Activated B cell treated with CpG ODN at 0.5 μM for 24 hours (primary cell): ENCODE results near the gene MED10. TPM values are rescaled to one million over a fixed set of nuclear protein-coding genes. Genes with fewer than 3 reads are reported as not detected.
"Not testable (repeated sequence)": the region's sequence is repeated elsewhere in the genome, so short reads cannot be mapped to it uniquely, and the experiment has no call there.

Experiments
- ATAC-seq: fragments of 200-7000 bp; cut with Tn5 transposase; one replicate; pipeline ENCODE4 v1.10.0; 2021; ENCODE audit warnings: low read depth, mild to moderate bottlenecking, moderate library complexity
- CTCF ChIA-PET: fragments of 350-600 bp; sonication (Branson Sonifier 250); formaldehyde crosslinking; loops from one replicate; lab custom pipeline; 2021; ENCODE audit warnings: antibody characterized with exemption; lab: Charles Lee
- POLR2A ChIA-PET: fragments of 350-600 bp; sonication (Branson Sonifier 250); formaldehyde crosslinking; loops from one replicate; lab custom pipeline; 2021; ENCODE audit warnings: antibody characterized with exemption; lab: Charles Lee
- DNase-seq: peaks from one replicate; pipeline ENCODE4 v3.0.0; 2022
- H3K27ac Mint-ChIP-seq: one replicate; pipeline ENCODE4 v1.8.0; 2020; ENCODE audit warnings: mixed read lengths
- H3K27me3 Mint-ChIP-seq: one replicate; pipeline ENCODE4 v1.8.0; 2021; ENCODE audit warnings: mixed read lengths
- H3K36me3 Mint-ChIP-seq: one replicate; pipeline ENCODE4 v1.8.0; 2021; ENCODE audit warnings: low read depth, mixed read lengths
- H3K4me1 Mint-ChIP-seq: one replicate; pipeline ENCODE4 v1.8.0; 2021; ENCODE audit warnings: mixed read lengths
- H3K4me3 Mint-ChIP-seq: one replicate; pipeline ENCODE4 v1.8.0; 2020; ENCODE audit warnings: mild to moderate bottlenecking, mixed read lengths
- H3K9me3 Mint-ChIP-seq: one replicate; pipeline ENCODE4 v1.8.0; 2020; ENCODE audit warnings: mixed read lengths
- intact Hi-C: fragments of 100-400 bp; cut with micrococcal nuclease; formaldehyde crosslinking; loops from one replicate; pipeline ENCODE4 v1.15.1; 2024
- total RNA-seq: library from RNA; stranded (reverse); gene quantifications from 2 replicates; pipeline ENCODE4 v1.2.3, GENCODE V29; 2022
- TF ChIP-seq, protein P1 (sequence below): fragments of 200-600 bp; IDR thresholded peaks from one replicate; pipeline ENCODE4 v1.8.0; 2022; ENCODE audit warnings: antibody characterized with exemption, mild to moderate bottlenecking

Gene MED10
- total RNA-seq, 1 donor from 2014 or later = 47.7 TPM

DNA sequence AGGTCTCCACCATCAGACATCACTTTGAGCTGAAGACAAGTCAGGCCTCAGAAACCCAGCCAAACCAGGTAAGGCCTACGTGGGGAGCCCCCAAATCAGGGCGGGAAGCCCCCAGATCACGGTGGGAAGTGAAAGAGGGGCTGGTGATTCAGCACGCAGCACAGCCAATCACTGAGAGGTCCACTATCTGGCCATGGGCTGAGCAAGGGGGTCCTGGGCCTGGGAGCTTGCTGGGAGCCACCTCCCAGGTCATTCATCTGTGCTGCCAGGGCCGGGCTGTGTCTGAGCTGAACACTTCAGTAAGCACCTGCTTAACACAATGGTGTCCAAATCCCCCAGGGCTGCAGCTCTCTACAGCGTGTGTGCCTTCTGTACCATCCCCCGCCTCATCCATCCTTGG is 15.5 kb downstream of the MED10 start:
- CTCF ChIA-PET = no interaction called here
- TF ChIP-seq, protein P1, sequence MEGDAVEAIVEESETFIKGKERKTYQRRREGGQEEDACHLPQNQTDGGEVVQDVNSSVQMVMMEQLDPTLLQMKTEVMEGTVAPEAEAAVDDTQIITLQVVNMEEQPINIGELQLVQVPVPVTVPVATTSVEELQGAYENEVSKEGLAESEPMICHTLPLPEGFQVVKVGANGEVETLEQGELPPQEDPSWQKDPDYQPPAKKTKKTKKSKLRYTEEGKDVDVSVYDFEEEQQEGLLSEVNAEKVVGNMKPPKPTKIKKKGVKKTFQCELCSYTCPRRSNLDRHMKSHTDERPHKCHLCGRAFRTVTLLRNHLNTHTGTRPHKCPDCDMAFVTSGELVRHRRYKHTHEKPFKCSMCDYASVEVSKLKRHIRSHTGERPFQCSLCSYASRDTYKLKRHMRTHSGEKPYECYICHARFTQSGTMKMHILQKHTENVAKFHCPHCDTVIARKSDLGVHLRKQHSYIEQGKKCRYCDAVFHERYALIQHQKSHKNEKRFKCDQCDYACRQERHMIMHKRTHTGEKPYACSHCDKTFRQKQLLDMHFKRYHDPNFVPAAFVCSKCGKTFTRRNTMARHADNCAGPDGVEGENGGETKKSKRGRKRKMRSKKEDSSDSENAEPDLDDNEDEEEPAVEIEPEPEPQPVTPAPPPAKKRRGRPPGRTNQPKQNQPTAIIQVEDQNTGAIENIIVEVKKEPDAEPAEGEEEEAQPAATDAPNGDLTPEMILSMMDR = no peak
- POLR2A ChIA-PET = no interaction called here
- H3K4me3 Mint-ChIP-seq = no peak overlapping the region
- H3K9me3 Mint-ChIP-seq = no peaks in the 10 kb centered on the region
- intact Hi-C loops = no loop called here
- ATAC-seq = no peak
- H3K4me1 Mint-ChIP-seq = peaks cover 26% of the 10 kb centered on the region
- DNase-seq = no peak
- peaks cover 36% of the 10 kb centered on the region for H3K36me3 Mint-ChIP-seq
- no peak overlapping the region for H3K27ac Mint-ChIP-seq
- no peaks in the 10 kb centered on the region for H3K27me3 Mint-ChIP-seq

DNA sequence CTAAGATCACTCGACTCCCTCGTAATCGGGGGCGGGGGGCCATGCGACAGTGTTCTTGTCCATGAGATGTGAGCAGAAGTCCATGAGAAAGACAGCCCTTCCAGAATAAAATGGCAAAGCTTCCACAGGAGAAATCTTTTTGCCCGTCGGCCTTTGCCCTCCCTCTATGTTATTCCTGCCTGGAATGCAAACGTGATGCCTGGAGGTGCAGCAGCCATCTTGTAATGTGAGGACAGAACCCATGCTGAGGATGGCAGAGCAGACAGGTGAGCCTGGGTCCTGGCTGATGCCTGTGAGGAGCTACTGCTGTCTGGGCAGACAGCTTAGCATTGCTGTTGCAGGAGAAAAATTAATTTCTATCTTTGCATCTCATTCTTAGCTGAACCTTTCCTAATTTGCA is 17.2 kb downstream of the MED10 start:
- ATAC-seq (no peak), DNase-seq (no peak)
- H3K27ac Mint-ChIP-seq = no peak overlapping the region
- TF ChIP-seq, protein P1 = no peak
- ChIA-PET CTCF (no interaction called here), POLR2A (no interaction called here)
- H3K4me1 Mint-ChIP-seq = peaks cover 18% of the 10 kb centered on the region
- H3K36me3 Mint-ChIP-seq = peaks cover 22% of the 10 kb centered on the region
- intact Hi-C loops = no loop called here
- H3K4me3 Mint-ChIP-seq = no peak overlapping the region
- no peaks in the 10 kb centered on the region for H3K9me3 Mint-ChIP-seq
- no peaks in the 10 kb centered on the region for H3K27me3 Mint-ChIP-seq

DNA sequence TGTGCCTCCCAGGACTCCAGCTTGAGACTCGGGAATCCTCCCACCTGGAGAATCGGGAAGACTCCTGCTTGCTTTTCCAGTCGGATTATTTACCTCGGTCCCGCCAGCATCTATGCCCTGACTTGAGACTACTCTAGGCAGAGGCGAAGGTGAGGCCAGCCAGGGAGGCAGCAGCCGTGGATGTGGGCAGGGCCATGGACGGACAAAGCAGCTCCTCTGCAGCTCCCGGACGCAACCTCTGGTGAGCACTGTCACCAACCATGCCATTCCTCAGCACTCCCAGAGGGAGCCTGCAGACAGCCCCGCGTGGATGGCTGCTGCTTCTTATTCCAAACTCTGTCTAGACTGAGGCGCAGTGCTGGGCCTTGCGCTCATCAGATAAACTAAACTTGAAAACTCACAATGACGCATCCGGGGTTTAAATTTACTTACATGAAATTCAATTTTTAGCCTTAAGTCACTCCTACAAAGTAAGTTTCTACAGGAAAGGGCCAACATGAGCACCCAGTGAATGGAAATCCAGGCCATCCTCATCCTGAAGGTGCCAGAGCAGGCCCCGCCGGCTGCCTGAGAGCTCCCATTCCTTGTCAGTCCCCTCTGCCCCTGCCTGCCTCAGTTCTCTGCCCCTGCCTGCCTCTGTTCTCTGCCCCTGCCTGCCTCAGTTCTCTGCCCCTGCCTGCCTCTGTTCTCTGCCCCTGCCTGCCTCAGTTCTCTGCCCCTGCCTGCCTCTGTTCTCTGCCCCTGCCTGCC is 17.8 kb downstream of the MED10 start:
- POLR2A ChIA-PET = no interaction called here
- no peak overlapping the region for H3K27ac Mint-ChIP-seq
- no peaks in the 10 kb centered on the region for H3K9me3 Mint-ChIP-seq
- no peak overlapping the region for H3K4me3 Mint-ChIP-seq
- DNase-seq (no peak), ATAC-seq (no peak)
- H3K36me3 Mint-ChIP-seq = peaks cover 21% of the 10 kb centered on the region
- CTCF ChIA-PET = no interaction called here
- H3K4me1 Mint-ChIP-seq = peaks cover 15% of the 10 kb centered on the region
- no peaks in the 10 kb centered on the region for H3K27me3 Mint-ChIP-seq
- TF ChIP-seq, protein P1 = no peak
- intact Hi-C loops = no loop called here

DNA sequence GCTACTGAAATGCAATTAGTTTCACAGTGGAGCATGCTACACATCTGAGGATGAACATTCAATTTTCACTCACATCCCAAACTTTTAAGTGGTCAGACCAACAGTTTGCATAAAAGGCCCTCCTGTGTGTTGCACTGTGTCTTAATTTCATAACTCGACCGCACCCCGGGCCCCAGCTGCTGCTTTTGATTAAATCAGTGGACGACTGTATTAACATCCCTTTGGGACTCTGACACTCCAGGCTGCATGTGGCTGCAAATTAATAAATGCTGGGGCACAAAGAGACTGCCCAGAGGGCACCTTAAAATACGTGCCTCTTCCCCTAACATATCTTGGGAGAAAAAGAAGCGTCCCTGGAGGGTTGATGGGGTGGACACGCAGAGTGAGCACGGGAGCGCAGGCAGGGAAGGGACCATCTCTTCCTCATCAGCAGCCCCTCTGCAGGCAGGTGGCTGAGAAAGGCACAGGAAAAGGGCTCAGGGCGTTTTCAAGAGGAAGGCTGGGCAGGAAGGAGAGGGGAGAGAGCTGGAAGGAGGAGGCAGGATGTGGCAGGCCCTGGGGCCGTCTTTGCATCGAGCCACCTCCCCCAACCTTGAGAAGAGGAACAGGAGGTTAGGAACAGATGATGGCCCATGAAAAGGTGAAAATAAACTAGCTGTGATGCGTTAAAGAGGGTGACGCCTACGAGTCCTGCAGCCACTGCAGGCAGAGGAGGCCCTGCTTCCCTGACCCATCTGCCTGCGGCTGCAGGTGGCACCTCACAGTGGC is 18.6 kb downstream of the MED10 start:
- no peaks in the 10 kb centered on the region for H3K27me3 Mint-ChIP-seq
- ChIA-PET POLR2A (no interaction called here), CTCF (no interaction called here)
- ATAC-seq (peak; percentile 71), DNase-seq (no peak)
- no peak overlapping the region for H3K4me3 Mint-ChIP-seq
- TF ChIP-seq, protein P1 = no peak
- H3K27ac Mint-ChIP-seq = peak overlapping the region; percentile 73
- H3K4me1 Mint-ChIP-seq = peaks cover 15% of the 10 kb centered on the region
- H3K9me3 Mint-ChIP-seq = no peaks in the 10 kb centered on the region
- H3K36me3 Mint-ChIP-seq = peaks cover 21% of the 10 kb centered on the region
- intact Hi-C loops = no loop called here

DNA sequence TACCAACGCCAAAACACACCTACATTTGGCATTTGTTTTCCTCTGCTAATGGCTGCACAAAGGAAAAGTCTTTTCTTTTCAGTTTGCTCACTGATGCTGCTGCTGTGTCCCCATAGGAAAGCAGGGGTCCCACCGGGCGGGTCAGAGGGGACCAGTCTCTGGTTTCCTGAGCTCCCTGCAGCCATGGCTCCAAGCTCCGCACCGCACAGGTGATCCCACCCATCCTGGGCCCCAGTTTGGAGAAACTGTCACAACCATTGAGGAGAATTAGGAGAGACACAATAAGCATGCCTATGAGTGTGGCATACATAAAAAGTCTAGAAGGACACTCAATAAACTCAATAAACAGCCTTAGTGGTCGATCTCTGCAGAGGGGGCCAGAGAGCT is 19.9 kb downstream of the MED10 start:
- ATAC-seq = no peak
- ChIA-PET POLR2A (no interaction called here), CTCF (no interaction called here)
- TF ChIP-seq, protein P1 = no peak
- no peaks in the 10 kb centered on the region for H3K27me3 Mint-ChIP-seq
- no peak for DNase-seq
- H3K9me3 Mint-ChIP-seq = no peaks in the 10 kb centered on the region
- no peak overlapping the region for H3K27ac Mint-ChIP-seq
- no peak overlapping the region for H3K4me3 Mint-ChIP-seq
- peaks cover 15% of the 10 kb centered on the region for H3K4me1 Mint-ChIP-seq
- H3K36me3 Mint-ChIP-seq = peaks cover 20% of the 10 kb centered on the region
- intact Hi-C loops = no loop called here

DNA sequence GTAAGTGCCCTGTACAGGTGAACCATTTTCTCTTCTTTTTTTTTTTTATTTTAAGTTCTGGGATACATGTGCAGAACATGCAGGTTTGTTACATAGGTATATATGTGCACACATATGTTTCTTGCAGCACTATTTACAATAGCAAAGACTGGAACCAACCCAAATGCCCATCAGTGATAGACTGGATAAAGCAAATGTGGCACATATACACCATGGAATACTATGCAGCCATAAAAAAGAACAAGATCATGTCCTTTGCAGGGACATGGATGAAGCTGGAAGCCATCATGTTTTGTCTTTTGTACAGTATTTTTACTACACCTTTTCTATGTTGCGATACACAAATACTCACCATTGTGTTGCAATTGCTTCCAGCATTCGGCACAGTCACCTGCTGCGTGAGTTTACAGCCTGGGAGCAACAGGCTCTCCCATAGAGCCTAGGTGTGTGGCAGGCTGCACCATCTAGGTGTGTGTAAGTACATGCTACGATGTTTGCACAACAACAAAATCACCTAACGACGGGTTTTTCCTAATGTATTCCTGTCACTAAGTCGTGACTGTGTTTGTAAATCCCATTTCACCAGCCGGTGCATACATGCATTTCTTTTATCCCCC is 20.4 kb downstream of the MED10 start:
- DNase-seq, H3K4me3 Mint-ChIP-seq, ATAC-seq, H3K27ac Mint-ChIP-seq, intact Hi-C loops, H3K27me3 Mint-ChIP-seq, POLR2A ChIA-PET, H3K9me3 Mint-ChIP-seq, CTCF ChIA-PET: not testable (repeated sequence)
- H3K36me3 Mint-ChIP-seq = peaks cover 16% of the 10 kb centered on the region
- peaks cover 15% of the 10 kb centered on the region for H3K4me1 Mint-ChIP-seq
